K562 (cell line): ENCODE results near the gene CD38. TPM values are rescaled to one million over a fixed set of nuclear protein-coding genes. Genes with fewer than 3 reads are reported as not detected.

ENCODE experiments used
- ATAC-seq: fragments of 200-7000 bp; cut with Tn5 transposase; 3 replicates; pipeline ENCODE4 v1.9.1; 2020; ENCODE audit warnings: moderate library complexity
- BruUV-seq: library from RNA; stranded (reverse); fragments of 400-500 nt; replicated peaks from 2 replicates; lab custom pipeline; 2021; lab: Mats Ljungman, UMichigan
- CTCF ChIA-PET: fragments of 300-600 bp; formaldehyde crosslinking; extraction: SDS; loops from one replicate; lab custom pipeline; 2021; ENCODE audit warnings: low intra/inter-chr PET ratio; lab: Yijun Ruan, JAX
- POLR2A ChIA-PET: fragments of 300-600, 350-650 bp; sonication (Branson Sonifier 250); formaldehyde crosslinking; extraction: SDS; loops from one replicate; lab custom pipeline; 2021; ENCODE audit warnings: antibody characterized with exemption, inconsistent platforms; lab: Yijun Ruan, JAX
- DNase-seq, 4 experiments: peaks; one replicate each; pipeline versions ENCODE4 v3.0.0 to v3.0.0-alpha.2; 2011 to 2018; ENCODE audit warnings: low spot score in 3 of 4, mixed read lengths in 3 of 4; ENCODE audit errors: extremely low read depth in 1 of 4
- FAIRE-seq: peaks from 2 replicates; lab custom pipeline; 2011; peaks lifted over from hg19 to GRCh38; lab: Jason Lieb, UNC
- H2AFZ ChIP-seq: 2 replicates; pipeline ENCODE4 v1.6.0; 2011; ENCODE audit warnings: low read depth, low read length, control low read depth, inconsistent platforms
- H3K27ac ChIP-seq: fragments of 200-600 bp; 3 replicates; pipeline ENCODE4 v1.8.0; 2011; ENCODE audit warnings: low read depth, mild to moderate bottlenecking, control low read depth, inconsistent platforms, low read length, moderate library complexity, mixed read lengths; ENCODE audit errors: extremely low read depth
- H3K27me3 ChIP-seq, 2 experiments: fragments of 300-600 bp in 1 of 2; 2 replicates in 1 of 2; 3 replicates in 1 of 2; pipeline versions ENCODE4 v1.6.0 to v1.8.0; 2011; ENCODE audit warnings: inconsistent platforms in 2 of 2, low read length in 2 of 2, mild to moderate bottlenecking in 1 of 2, mixed read lengths in 1 of 2, moderate library complexity in 1 of 2; ENCODE audit not compliant: control insufficient read depth in 2 of 2, insufficient read depth in 2 of 2
- H3K36me3 ChIP-seq: fragments of 300-600 bp; 3 replicates; pipeline ENCODE4 v1.8.0; 2011; ENCODE audit warnings: mild to moderate bottlenecking, low read length, inconsistent platforms; ENCODE audit not compliant: control insufficient read depth, insufficient read depth
- H3K4me1 ChIP-seq, 2 experiments: fragments of 200-600 bp in 1 of 2; replicated peaks in 1 of 2; 2 replicates in 1 of 2; 3 replicates in 1 of 2; pipeline versions ENCODE4 v1.5.1 to v1.8.0; 2011; ENCODE audit warnings: inconsistent platforms in 2 of 2, low read length in 2 of 2, mild to moderate bottlenecking in 1 of 2, mixed read lengths in 1 of 2, moderate library complexity in 1 of 2; ENCODE audit not compliant: control insufficient read depth in 2 of 2, insufficient read depth in 2 of 2
- H3K4me2 ChIP-seq: 2 replicates; pipeline ENCODE4 v1.6.1; 2011; ENCODE audit warnings: low read length, control low read depth, inconsistent platforms, mixed read lengths; ENCODE audit not compliant: insufficient read depth
- H3K4me3 ChIP-seq: fragments of 200-600 bp; sonication (generic), shearing (Covaris generic); 2 replicates; pipeline ENCODE4 v1.5.1; 2016; ENCODE audit warnings: control low read depth, inconsistent platforms
- H3K79me2 ChIP-seq: fragments of 200-600 bp; 3 replicates; pipeline ENCODE4 v1.8.0; 2011; ENCODE audit warnings: low read length, inconsistent platforms; ENCODE audit not compliant: control insufficient read depth, insufficient read depth
- H3K9ac ChIP-seq, 2 experiments: 2 replicates each; pipeline versions ENCODE4 v1.6.0 to v1.6.1; 2011; ENCODE audit warnings: low read depth in 2 of 2, low read length in 2 of 2, control low read depth in 1 of 2, inconsistent platforms in 1 of 2, mild to moderate bottlenecking in 1 of 2, mixed read lengths in 1 of 2; ENCODE audit not compliant: insufficient read depth in 1 of 2
- H3K9me1 ChIP-seq: one replicate; pipeline ENCODE4 v1.6.0; 2011; ENCODE audit warnings: inconsistent platforms, mild to moderate bottlenecking, low read length, moderate library complexity; ENCODE audit not compliant: control insufficient read depth, insufficient read depth
- H3K9me3 ChIP-seq: replicated peaks from 2 replicates; pipeline ENCODE4 v1.5.1; 2011; ENCODE audit warnings: low read depth, low read length, inconsistent platforms; ENCODE audit not compliant: control insufficient read depth, insufficient read depth
- H4K20me1 ChIP-seq: replicated peaks from 2 replicates; pipeline ENCODE4 v1.6.1; 2011; ENCODE audit warnings: low read length, inconsistent platforms, mixed read lengths; ENCODE audit not compliant: control insufficient read depth, insufficient read depth
- CTBP1 ChIP-seq: fragments of 450-650 bp; IDR thresholded peaks from 2 replicates; pipeline ENCODE4 v1.6.1; 2016; ENCODE audit warnings: borderline replicate concordance
- MCM5 ChIP-seq: fragments of 450-650 bp; IDR thresholded peaks from 2 replicates; pipeline ENCODE4 v1.6.1; 2016; ENCODE audit warnings: low read depth
- NR0B1 ChIP-seq: fragments of 450-650 bp; IDR thresholded peaks from one replicate; pipeline ENCODE4 v1.6.1; 2018; ENCODE audit warnings: mild to moderate bottlenecking, moderate library complexity; ENCODE audit not compliant: partially characterized antibody
- SAFB ChIP-seq: fragments of 200-400 bp; formaldehyde crosslinking; IDR thresholded peaks from 2 replicates; pipeline ENCODE4 v1.6.1; 2017; ENCODE audit warnings: low read depth, low read length, borderline replicate concordance
- ZNF583 ChIP-seq: fragments of 250-450 bp; sonication (Bioruptor Pico); IDR thresholded peaks from 2 replicates; pipeline ENCODE4 v1.4.0; 2020
- ZNF79 ChIP-seq: fragments of 250-450 bp; sonication (Bioruptor Pico); IDR thresholded peaks from 2 replicates; pipeline ENCODE4 v1.4.0; 2020; ENCODE audit warnings: low read depth, mild to moderate bottlenecking, moderate library complexity
- WGBS: fragments of 100-300 bp; shearing (Covaris generic); methylation state at CpG from one replicate; pipeline ENCODE4 v1.1.6; 2016; ENCODE audit warnings: low coverage, mixed read lengths; ENCODE audit not compliant: insufficient coverage; ENCODE audit errors: missing lambda C conversion rate; 5-methylcytosine and 5-hydroxymethylcytosine counted together
- in situ Hi-C: fragments of 300-500 bp; cut with MboI; formaldehyde crosslinking; loops from 4 replicates; pipeline ENCODE4 v1.15.0; 2018; ENCODE audit warnings: inconsistent platforms, mixed read lengths
- intact Hi-C: fragments of 100-400 bp; cut with micrococcal nuclease; formaldehyde crosslinking; loops from 2 replicates; pipeline ENCODE4 v1.14.2; 2022
- polyA plus RNA-seq, 8 experiments: library from polyadenylated mRNA; depleted of rRNA in 4 of 8; stranded (reverse) in 5 of 8; unstranded in 3 of 8; fragments of >200 nt; fragmentation: Nextera tagmentation in 2 of 8; fragmentation: Illumina TruSeq in 1 of 8; extraction: Ambion mirVana in 2 of 8; extraction: Trizol in 1 of 8; gene quantifications; 2 replicates each; pipeline versions ENCODE4 v1.2.1 to v1.2.3, GENCODE V29; 2011 to 2014; ENCODE audit warnings: inconsistent platforms in 1 of 8, missing spikeins in 1 of 8
- total RNA-seq, 7 experiments: library from RNA; depleted of rRNA in 6 of 7; stranded (reverse); fragments of >200 nt in 6 of 7; fragmentation: Illumina TruSeq in 2 of 7; extraction: Trizol in 2 of 7; gene quantifications; 2 replicates each; pipeline versions ENCODE4 v1.2.1 to v1.2.3, GENCODE V29; 2011 to 2021; ENCODE audit warnings: low replicate concordance in 1 of 7

Gene CD38
- total and polyA plus RNA-seq, 9 of the 15 experiments (the other 6 are each of a cell fraction or from before 2014, with no cell fraction given), result 0.04 to 0.06 (median 0.04) TPM; not detected in 5

DNA sequence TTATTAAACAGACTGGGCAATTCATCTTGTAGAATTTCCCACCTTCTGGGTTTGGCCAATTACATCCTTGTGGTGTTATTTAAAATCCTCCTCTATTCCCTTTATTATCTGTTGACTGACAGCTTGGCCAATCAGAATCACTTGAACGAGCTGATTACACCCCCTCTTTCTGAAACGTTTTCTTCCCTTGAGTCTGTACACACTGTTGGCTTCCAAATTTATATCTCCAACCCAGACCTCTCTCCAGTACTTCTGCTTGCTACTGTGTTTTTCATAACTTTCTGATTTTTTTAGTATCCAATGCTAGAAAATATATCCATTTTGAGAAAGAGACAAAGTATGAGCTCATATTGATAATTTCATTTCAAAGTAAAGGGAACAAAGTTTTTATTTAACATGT is 14.8 kb downstream of the CD38 start:
- no peak overlapping the region for H3K27ac ChIP-seq
- no TSS peak for BruUV-seq
- WGBS, result 0% methylated on average over 2 of the region's 2 CpGs
- H3K79me2 ChIP-seq, result no peaks in the 10 kb centered on the region
- no peak overlapping the region for H3K4me2 ChIP-seq
- in situ Hi-C loops (no loop called here), intact Hi-C loops (no loop called here)
- DNase-seq, result no peak
- H3K9ac ChIP-seq, result no peak overlapping the region
- H3K36me3 ChIP-seq, result no peaks in the 10 kb centered on the region
- H3K4me1 ChIP-seq, result no peaks in the 10 kb centered on the region
- H2AFZ ChIP-seq, result no peak overlapping the region
- POLR2A ChIA-PET, result interaction anchor here (0.6 kb wide), 1 partner anchor 11 kb away, joined by 3 read pairs; no protein-coding TSS in a partner anchor
- no peak for ATAC-seq
- H4K20me1 ChIP-seq, result no peaks in the 10 kb centered on the region
- no peaks in the 10 kb centered on the region for H3K9me3 ChIP-seq
- no peak overlapping the region for H3K4me3 ChIP-seq
- no peaks in the 10 kb centered on the region for H3K9me1 ChIP-seq
- H3K27me3 ChIP-seq, result peaks cover 6 to 10% of the 10 kb centered on the region in 2 experiments; a peak in 3 of 5 replicates
- no peak for FAIRE-seq
- CTCF ChIA-PET, result no interaction called here
- TF ChIP-seq ZNF583, result no peak
- TF ChIP-seq SAFB, result no peak

DNA sequence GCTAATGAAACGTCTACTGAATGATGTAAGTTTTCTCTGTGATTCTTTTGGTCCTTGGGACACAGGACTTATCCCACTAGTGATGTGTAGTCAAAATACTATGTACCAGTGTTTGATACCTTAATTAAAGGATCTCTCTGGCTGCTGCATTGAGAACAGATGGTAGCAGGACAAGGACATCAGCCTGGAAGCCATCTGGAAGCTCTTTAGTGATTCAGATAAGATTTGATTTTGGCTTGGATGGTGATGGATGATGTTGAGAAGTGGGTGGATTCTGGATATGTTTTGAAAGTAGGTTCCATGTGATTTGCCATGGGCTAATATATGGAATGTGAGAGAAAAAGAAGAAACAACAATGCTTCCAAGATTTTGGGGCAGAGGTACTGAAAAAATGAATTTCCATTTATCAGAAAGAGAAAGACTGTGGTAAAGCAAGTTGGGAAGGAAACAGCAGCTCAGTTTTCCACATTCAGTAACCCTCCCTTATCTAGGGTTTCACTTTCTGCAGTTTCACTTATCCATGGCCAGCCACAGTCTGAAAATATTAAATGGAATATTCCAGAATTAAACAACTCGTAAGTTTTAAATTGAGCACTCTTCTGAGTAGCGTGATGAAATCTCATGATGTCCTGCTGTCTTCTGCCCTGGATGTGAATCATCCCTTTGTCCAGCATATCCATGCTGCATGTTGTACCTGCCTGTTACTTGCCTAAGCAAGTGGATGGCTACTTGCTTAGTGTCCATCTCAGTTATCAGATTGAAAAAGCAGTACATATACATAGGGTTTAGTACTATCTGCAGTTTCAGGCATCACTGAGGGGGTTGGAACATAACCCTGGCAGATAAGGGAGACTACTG is 15.6 kb downstream of the CD38 start:
- H3K4me1 ChIP-seq, result no peaks in the 10 kb centered on the region
- TF ChIP-seq MCM5 (no peak), NR0B1 (no peak), CTBP1 (no peak), ZNF79 (CRISPR knock-in tag) (no peak)
- TF ChIP-seq, all 486 proteins: peak for 0
- 0% methylated on average over 3 of the region's 3 CpGs for WGBS
- Histone ChIP-seq H3K36me3 (no peaks in the 10 kb centered on the region), H3K4me2 (no peak overlapping the region), H4K20me1 (no peaks in the 10 kb centered on the region), H3K4me3 (no peak overlapping the region), H3K9ac (no peak overlapping the region), H3K27ac (no peak overlapping the region), H3K79me2 (no peaks in the 10 kb centered on the region), H2AFZ (no peak overlapping the region), H3K27me3 (peaks cover 4% of the 10 kb centered on the region in 2 experiments; a peak in 2 of 5 replicates), H3K9me1 (no peaks in the 10 kb centered on the region), H3K9me3 (no peaks in the 10 kb centered on the region)
- ChIA-PET POLR2A (no interaction called here), CTCF (no interaction called here)
- in situ Hi-C loops (no loop called here), intact Hi-C loops (no loop called here)
- no peak for ATAC-seq
- no TSS peak for BruUV-seq
- FAIRE-seq, result no peak
- no peak for DNase-seq
